ENCODE data around the gene R3HCC1L.
"Not testable (repeated sequence)": the region's sequence is repeated elsewhere in the genome, so short reads cannot be mapped to it uniquely, and the experiment has no call there.

Gene R3HCC1L

DNA sequence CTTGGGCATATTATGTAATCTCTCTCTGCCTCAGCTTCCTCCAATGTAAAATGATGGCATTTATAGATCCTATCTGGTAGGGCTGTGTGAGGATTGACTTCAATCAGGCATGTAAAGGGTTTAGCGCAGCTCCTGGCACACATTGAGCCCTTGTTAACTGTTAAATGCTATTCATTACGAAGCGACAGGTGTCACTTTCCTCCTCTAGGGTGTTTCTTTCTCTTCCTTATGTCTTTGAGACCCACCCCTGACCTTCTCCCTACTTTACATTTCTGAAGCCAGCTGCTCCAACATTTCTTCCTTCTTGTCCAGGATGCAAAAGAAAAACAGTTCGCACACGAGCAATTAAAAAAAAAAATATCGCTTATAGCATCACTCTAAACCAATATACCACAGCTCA, 5.7 kb upstream of the R3HCC1L start:
- no peak overlapping the region for H3K4me3 ChIP-seq (ENCODE audit: control insufficient read depth, low read depth, low read length)
- TF ChIP-seq, protein P1, sequence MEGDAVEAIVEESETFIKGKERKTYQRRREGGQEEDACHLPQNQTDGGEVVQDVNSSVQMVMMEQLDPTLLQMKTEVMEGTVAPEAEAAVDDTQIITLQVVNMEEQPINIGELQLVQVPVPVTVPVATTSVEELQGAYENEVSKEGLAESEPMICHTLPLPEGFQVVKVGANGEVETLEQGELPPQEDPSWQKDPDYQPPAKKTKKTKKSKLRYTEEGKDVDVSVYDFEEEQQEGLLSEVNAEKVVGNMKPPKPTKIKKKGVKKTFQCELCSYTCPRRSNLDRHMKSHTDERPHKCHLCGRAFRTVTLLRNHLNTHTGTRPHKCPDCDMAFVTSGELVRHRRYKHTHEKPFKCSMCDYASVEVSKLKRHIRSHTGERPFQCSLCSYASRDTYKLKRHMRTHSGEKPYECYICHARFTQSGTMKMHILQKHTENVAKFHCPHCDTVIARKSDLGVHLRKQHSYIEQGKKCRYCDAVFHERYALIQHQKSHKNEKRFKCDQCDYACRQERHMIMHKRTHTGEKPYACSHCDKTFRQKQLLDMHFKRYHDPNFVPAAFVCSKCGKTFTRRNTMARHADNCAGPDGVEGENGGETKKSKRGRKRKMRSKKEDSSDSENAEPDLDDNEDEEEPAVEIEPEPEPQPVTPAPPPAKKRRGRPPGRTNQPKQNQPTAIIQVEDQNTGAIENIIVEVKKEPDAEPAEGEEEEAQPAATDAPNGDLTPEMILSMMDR (conservative IDR thresholded peaks at IDR 0.05; ENCODE audit: control insufficient read depth, insufficient read depth, low read depth, low read length), result no peak
- DNase-seq (ENCODE audit: low read depth), result no peak

DNA sequence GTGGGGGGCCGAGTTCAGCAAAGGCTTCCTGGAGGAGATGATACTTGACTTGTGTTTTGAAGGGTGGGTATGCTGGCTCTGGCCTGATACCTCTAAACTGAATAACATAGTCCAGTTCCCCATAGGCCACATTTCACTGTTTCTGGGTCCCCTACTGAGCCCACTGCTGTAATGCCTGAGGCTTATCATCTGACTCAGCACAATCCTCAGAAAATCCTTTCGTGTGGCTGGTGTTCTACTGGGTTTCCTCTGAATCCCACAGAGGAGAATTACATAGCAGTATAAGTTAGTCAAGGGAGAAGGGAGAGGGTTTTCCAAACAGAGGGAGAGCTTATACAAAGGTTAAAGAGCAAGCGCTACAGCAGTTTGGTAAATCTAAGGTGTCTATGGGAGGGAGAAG, 2.8 kb upstream of the R3HCC1L start:
- no peak for DNase-seq (ENCODE audit: low read depth)
- TF ChIP-seq, protein P1 (conservative IDR thresholded peaks at IDR 0.05; ENCODE audit: control insufficient read depth, insufficient read depth, low read depth, low read length), result no peak
- H3K4me3 ChIP-seq (ENCODE audit: control insufficient read depth, low read depth, low read length), result no peak overlapping the region

DNA sequence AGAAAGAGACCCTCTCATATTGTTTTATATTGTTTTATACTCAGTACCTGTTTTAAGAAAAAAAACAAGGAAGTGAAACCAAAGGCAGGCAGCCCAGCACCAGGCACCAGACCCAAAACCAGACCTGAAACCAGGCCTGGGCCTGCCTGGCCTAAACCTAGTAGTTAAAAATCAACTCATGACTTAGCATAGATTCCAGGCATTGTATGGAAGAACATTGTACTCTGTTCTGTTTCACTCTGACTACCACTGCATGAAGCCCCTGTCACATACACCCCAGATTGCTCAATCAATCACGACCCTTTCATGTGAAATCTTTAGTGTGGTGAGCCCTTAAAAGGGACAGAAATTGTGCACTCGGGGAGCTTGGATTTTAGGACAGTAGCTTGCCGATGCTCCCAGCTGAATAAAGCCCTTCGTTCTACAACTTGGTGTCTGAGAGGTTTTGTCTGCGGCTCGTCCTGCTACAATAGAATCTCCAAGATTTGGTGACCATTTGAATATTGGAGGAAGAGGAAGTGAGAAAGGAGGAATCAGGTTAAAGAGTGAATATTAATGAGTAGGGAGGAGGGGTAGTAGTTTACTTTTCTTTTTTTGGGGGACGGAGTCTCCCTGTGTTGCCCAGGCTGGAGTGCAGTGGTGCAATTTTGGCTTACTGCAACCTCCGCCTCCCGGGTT, 1.2 kb upstream of the R3HCC1L start:
- not testable (repeated sequence) for H3K4me3 ChIP-seq (ENCODE audit: control insufficient read depth, low read depth, low read length); DNase-seq (ENCODE audit: low read depth)

DNA sequence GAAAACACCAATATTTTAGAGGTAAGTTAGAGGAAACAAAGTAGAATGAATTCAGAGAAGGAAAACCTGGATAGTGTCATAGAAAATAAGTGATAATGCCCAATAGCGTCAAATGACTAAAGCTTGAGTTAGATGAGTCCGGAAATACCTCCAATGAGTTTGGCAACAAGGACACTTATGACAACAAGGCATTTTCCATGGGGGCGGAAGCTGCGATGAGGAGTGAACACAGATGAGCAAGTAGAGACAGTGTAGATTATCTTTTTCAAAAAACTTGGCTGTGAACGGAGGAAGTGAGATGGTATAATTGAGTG, 383 bp upstream of the R3HCC1L start:
- peak overlapping the region; percentile 93 for H3K4me3 ChIP-seq (ENCODE audit: control insufficient read depth, low read depth, low read length)
- DNase-seq (ENCODE audit: low read depth), result peak; percentile 43
- TF ChIP-seq, protein P1 (conservative IDR thresholded peaks at IDR 0.05; ENCODE audit: control insufficient read depth, insufficient read depth, low read depth, low read length), result no peak

DNA sequence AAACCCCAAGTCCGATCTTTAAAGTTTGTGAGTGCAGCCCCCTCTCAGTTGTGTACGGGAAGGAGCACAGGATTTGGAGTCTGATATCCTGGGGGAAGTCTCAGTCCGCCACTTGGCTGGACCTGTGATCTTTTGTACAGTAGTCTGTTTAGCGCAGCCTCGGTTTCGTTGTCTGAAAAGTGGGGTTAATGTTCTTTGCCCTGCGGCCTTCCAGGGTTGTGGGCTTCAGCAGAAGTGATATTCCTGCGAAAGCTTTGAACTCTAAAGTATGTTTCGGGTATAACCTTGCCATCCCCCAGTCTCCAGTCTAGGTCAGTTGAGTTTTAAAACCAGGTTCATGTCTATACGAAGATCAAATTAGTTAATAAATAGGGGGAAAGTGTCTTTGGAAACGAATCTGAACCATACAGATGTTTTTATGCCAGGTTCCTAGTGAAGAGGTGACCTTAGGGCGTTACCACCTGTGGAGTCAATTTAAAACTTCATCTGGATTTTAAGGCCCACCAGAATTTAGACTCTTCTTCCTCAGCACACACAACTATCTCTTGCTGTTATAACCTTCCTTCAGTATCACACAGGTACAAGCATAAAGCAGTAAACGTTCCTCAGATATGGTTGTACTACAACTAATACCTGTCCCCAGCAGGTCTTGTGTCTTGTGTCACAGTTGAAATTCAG, 904 bp downstream of the R3HCC1L start:
- H3K4me3 ChIP-seq (ENCODE audit: control insufficient read depth, low read depth, low read length), result peak overlapping the region; percentile 93
- DNase-seq (ENCODE audit: low read depth), result peak; percentile 26
- TF ChIP-seq, protein P1 (conservative IDR thresholded peaks at IDR 0.05; ENCODE audit: control insufficient read depth, insufficient read depth, low read depth, low read length), result no peak

DNA sequence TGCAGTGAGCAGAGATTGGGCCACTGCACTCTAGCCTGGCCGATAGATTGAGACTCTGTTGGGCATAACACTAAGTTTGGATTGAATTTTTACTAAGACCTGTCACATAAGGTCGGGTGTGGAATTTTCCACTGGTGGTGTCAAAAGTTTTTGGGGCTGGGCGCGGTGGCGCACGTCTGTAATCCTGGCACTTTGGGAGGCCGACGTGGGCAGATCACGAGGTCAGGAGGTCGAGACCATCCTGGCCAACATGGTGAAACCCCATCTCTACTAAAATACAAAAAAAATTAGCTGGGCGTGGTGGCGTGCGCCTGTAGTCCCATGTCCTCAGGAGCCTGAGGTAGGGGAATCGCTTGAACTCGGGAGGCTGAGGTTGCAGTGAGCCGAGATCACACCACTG, 2.3 kb downstream of the R3HCC1L start:
- not testable (repeated sequence) for H3K4me3 ChIP-seq (ENCODE audit: control insufficient read depth, low read depth, low read length); DNase-seq (ENCODE audit: low read depth)

DNA sequence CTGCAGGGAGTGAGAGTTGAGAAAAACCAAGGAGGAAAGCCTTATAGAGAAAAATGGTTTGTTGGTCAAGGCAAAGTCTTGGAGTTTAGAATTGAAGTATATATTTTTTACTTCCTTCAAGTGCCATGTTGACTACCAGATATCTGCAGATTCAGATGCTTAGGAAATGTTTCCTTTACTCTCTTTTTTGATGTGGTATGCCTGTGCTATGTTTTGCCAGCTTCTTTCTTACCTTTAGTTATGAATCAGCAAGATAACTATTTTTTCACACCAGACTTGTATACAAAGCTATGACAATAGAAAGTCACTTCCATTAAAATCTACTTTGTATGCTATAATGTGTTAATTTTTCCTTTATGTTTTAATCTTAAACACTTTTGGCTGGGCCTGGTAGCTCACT, 3.6 kb downstream of the R3HCC1L start:
- no peak for DNase-seq (ENCODE audit: low read depth)
- no peak overlapping the region for H3K4me3 ChIP-seq (ENCODE audit: control insufficient read depth, low read depth, low read length)
- TF ChIP-seq, protein P1 (conservative IDR thresholded peaks at IDR 0.05; ENCODE audit: control insufficient read depth, insufficient read depth, low read depth, low read length), result no peak

DNA sequence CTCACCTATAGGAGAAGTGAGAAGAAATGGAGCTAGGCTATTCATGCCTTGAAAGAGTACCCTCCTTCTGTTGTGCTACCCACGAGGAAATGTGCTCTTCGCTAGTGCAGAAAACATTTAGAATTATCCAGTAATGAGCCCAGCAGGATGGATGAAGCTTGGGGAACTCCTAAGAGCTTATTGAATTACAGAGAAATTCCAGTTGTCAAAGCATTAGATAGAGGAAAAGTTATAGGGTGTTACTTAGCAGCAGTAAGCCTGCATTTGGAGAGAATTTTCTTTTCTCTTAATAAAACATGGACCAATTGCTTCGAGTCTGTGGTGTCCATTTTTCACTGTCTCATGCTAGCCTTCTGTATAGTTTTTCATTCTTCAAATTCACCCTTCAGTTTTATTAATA, 5.0 kb downstream of the R3HCC1L start:
- no peak overlapping the region for H3K4me3 ChIP-seq (ENCODE audit: control insufficient read depth, low read depth, low read length)
- TF ChIP-seq, protein P1 (conservative IDR thresholded peaks at IDR 0.05; ENCODE audit: control insufficient read depth, insufficient read depth, low read depth, low read length), result no peak
- DNase-seq (ENCODE audit: low read depth), result no peak

Measured in fibroblast of mammary gland (primary cell).